ENCODE measurements around the gene RNF130.
"Not testable (repeated sequence)": the region's sequence is repeated elsewhere in the genome, so short reads cannot be mapped to it uniquely, and the experiment has no call there.

Gene RNF130

GRCh38 chr5:179967489-179967888 is 104.1 kb downstream of the RNF130 start:
- DNase-seq: no peak

- DNase-seq: no peak
Measured at GRCh38 chr5:179964015-179964414, 107.5 kb downstream of the RNF130 start.

DNA sequence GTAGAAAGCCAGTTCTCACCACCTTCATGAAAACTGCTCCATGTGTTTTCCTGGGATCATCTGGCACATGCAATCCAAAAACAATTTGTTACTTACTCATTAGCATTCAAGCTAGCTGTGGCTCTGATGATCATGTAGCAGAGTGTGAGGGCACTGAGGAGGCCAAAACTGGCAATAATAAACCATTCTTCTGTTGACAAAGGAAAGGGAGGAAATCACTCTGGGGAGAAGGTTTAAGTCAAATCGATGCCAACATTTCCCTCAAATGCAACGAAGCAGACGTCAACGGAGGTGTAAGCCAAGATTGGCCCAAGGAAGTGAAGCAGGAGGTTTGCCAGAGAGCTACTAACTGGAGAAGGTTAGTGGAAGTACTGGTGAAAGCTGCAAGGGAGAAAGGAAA is 108.2 kb downstream of the RNF130 start:
- DNase-seq: no peak

DNA sequence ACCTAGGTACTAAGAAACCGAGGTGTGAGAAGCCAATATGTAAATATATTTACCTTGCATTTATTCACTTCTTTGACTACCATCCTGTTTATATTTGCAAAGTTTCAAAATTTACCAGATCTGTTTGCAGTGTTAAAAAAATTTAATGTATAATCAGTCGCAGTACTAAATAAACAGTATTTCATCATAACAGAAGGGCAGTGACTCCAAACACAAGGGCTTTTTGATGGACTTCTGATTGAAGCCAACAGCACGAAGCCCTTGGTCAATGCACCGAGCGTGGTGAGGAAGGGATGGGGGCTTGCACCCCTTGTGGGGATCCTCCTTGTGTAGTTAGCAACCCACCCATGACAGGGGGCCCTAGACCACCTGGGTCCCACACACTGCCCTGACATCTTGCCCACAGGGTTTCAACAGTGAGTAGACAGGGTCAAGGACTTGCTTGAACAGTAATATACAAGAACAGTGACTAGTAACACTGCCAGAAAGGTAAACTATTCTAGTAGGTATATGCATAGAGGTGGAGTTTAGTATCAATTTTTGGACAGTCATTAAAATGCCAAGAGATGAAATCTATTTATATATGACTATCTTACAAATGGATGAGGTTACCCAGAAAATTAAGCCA is 111.2 kb downstream of the RNF130 start:
- DNase-seq: no peak

GRCh38 chr5:179959641-179960040 is 111.9 kb downstream of the RNF130 start:
- DNase-seq: no peak

GRCh38 chr5:179959118-179959517 is 112.4 kb downstream of the RNF130 start:
- DNase-seq: not testable (repeated sequence)

DNA sequence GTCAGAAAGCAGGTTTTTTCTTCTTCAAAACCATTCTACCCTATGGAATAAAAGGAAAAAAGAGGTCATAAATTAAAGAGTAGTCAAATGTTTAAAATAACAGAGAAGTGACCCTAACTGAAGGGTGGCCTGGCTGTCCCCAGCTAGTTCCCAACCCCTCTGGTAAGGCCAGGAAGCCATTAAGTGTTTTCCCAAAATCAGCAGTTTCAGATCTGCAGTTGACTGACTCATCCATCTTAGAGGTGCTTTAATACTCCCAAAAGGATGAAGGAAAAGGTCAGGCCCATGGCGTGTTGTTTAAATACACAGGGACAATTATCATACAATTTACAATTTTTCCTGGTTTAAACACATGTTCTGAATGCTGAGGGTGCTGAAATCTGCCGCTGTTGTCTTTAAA is 115.9 kb downstream of the RNF130 start:
- DNase-seq: no peak

- no peak for DNase-seq
Measured at GRCh38 chr5:179955062-179955461, 116.5 kb downstream of the RNF130 start.

DNA sequence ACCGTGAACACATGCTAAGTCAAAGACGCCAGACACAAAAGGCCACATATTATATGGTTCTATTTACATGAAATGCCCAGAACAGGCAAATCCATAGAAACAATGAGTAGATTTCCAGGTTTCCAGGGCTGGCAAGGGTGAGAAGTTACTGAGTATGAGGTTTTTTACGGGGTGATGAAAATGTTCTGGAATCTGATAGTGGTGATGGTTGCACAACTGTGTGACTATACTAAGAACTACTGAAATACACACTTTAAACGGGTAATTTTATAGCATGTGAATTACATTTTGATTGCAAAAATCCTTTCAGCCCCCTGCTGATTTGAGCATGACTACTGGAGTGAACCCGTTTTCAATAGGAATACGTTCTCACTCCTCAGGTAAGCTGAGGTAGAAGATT is 117.1 kb downstream of the RNF130 start:
- no peak for DNase-seq

- DNase-seq: no peak
Measured at GRCh38 chr5:179953987-179954386, 117.6 kb downstream of the RNF130 start.

GRCh38 chr5:179936976-179937681 is 134.4 kb downstream of the RNF130 start:
- DNase-seq: no peak

DNA sequence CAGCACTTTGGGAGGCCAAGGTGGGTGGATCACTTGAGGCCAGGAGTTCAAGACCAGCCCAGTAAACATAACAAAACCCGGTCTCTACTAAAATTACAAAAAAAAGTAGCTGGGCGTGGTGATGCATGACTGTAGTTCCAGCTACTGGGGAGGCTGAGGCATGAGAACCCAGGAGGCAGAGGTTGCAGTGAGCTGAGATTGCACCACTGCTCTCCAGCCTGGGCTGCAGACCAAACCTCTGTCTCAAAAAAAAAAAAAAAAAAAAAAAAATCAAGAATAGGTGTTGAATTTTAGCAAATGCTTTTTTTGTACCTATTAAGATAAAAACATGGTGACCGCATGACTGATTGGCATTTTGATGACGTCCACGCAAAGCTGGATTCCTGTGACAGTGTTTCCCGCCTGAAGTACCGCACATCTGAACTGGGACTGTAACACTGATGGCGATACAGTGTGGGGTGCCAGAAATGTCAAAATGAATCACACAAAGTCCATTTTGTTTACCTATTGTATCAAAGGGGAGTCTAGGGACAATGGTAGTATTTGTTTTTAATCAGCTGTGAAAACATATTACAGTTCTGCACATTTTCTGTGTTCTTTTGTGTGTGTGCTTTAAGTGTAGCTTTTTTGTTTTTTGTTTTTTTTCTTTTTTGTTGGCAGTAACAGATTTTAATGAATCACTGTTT is 140.6 kb downstream of the RNF130 start:
- DNase-seq: no peak

DNA sequence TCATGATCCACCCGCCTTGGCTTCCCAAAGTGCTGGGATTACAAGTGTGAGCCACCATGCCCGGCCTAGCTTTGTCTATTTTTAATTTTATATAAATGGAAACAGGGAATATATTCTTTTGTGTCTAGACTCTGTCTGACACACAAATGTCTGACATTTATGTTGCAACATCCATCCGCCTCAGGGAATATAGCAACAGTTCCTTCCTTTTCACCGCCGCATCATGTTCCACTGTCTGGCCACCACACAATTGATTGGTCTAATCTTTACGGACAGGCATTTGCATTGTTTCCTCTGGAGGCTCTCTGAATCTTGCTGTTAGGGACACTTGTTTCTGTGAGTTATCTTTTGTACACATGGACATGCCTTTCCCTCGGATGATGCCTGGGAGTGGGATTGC is 143.7 kb downstream of the RNF130 start:
- DNase-seq: no peak

GRCh38 chr5:179926657-179927056 is 144.9 kb downstream of the RNF130 start:
- no peak for DNase-seq

DNA sequence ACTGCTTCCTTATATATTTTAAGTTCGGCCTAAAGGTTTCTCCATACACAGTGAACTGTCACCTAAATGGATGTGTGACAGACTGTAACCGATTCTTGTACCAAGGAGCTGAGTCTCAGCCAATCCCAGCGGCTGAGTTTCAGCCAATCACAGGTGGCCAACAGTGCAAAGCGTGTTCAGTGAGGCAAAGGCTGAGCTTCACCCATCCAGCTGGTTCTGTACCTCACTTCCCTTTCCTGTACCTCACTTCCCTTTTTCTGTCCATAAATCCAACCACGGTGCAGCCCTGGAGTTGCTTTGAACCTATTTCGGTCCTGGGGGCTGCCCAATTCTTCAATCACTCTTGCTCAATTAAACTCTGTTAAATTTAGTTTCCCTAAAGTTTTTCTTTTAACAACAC is 148.1 kb downstream of the RNF130 start:
- no peak for DNase-seq

DNA sequence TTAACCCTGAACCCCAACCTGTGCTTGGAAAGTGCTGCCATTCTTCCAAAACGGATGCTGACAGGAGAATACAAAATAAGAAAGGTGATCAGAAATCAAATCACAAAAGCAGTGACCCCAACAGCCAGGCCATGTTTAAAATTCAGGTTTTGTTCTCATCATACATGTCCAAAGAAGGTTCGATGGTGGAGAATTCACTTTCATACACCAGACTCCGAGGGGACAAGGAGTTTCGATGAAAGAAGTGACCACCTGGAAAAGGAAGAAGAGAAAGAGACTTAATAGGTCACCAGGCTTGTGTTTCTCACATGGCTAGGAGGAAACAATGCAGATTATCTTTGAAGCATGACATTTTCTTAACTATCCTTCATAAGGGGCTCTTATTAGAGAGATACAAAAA is 151.4 kb downstream of the RNF130 start:
- no peak for DNase-seq

DNA sequence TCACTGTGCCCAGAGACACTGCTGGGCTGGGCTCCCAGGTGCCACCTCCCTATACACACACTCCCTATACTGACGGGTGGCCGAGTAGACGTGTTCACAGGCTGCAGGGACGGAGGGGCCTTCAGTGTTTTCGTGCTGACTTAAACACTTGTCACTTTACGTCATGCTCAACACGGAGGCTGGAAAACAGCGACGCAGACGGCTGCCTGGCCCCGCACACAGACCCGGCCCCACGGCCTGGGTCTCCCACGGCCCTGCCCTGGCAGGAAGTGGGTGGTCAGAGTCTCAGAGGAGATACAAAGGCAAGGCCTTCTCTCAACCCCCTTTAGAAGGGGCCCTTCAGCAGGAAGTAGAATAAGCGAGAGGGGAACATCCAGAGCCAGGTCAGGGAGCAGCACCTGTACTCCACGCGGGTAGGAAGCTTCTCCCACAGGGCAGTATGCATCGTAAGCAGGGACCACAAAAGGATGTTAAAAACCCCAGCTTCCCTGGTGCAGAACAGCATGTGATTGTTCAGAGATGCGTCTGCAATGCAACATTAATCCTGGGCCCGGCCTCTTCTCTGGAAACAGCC is 152.0 kb downstream of the RNF130 start:
- DNase-seq: no peak

- no peak for DNase-seq
Measured at GRCh38 chr5:179918742-179919486, 152.6 kb downstream of the RNF130 start.

DNA sequence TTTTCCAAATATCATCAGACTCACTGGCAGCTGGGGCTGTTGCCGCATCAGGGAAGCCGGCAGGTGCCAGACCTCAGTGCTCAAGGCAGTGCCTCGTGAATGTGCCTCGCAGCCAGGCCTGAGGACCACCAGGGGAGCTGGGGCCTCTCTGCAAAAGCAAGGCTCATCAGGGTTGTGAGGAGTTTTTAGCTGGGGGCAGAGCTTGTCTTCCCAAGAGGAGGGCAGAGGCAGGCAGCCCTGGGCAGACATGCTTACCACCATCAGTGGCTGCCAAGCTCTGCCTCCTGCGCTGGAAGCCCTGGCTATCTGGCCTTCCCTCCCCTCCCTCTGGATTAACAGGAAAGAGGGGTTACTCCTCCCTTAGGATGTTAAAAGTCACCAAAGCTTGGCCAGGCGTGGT is 155.0 kb downstream of the RNF130 start:
- DNase-seq: no peak

DNA sequence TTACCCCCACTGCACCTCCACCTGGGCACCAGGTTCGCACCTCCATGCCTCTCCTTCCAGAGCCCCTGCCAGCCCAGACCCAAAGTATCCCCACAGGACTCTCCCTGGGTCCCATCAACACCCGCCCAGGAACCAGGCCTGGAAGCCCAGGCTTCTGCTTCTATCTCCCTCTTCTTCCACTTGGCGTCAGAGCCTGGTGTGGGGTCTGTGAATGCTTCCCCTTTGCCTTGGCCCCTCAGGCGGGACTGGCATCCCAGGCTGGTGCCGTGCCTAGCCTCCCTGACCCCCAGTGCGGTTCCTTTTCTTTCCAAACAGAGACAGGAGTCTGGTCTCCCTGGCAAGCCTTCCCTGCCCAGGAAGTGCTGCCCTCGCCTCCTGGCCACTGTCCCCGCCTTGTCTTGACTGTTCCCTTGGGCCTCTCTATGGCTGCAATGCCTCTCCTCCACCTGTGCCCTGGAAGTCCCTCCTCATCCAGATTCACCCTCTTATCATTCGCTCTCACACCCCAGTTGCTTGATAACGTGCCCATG is 156.1 kb downstream of the RNF130 start:
- DNase-seq: no peak

GRCh38 chr5:179914032-179914755 is 157.4 kb downstream of the RNF130 start:
- DNase-seq: no peak

DNA sequence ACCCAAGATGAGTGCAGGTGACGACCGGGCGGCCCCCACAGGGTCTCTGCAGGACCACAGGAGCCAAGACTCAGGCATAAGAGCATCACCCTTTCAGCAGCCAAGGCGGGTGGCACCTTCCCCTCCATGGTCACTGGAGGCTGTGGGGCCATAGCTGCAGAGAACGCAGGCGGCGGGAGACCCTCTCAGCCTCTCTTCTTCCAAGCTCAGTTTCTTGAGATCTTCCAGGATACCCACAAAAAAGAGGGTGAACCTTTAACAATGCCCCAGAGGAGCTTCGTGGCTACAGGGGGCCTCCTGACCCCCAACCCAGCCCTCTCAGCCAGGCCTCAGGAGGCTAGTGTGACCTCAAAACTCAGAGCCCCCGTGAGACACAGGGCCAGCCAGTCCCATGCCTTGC is 158.1 kb downstream of the RNF130 start:
- DNase-seq: no peak

Measured in activated CD4-positive, alpha-beta T cell treated with anti-CD3 and anti-CD28 coated beads, Interleukin-2, amount 50 U/mL, for 48 hours (primary cell).